K562 (cell line): Measurements from ENCODE around the gene SLC10A2. TPM values are rescaled to one million over a fixed set of nuclear protein-coding genes. Genes with fewer than 3 reads are reported as not detected.

Experiments
- ATAC-seq: fragments of 200-7000 bp; cut with Tn5 transposase; 3 replicates; pipeline ENCODE4 v1.9.1; 2020; ENCODE audit warnings: moderate library complexity
- BruUV-seq: library from RNA; stranded (reverse); fragments of 400-500 nt; replicated peaks from 2 replicates; lab custom pipeline; 2021; lab: Mats Ljungman, UMichigan
- CTCF ChIA-PET: fragments of 300-600 bp; formaldehyde crosslinking; extraction: SDS; loops from one replicate; lab custom pipeline; 2021; ENCODE audit warnings: low intra/inter-chr PET ratio; lab: Yijun Ruan, JAX
- POLR2A ChIA-PET: fragments of 300-600, 350-650 bp; sonication (Branson Sonifier 250); formaldehyde crosslinking; extraction: SDS; loops from one replicate; lab custom pipeline; 2021; ENCODE audit warnings: antibody characterized with exemption, inconsistent platforms; lab: Yijun Ruan, JAX
- DNase-seq, 4 experiments: peaks; one replicate each; pipeline versions ENCODE4 v3.0.0 to v3.0.0-alpha.2; 2011 to 2018; ENCODE audit warnings: low spot score in 3 of 4, mixed read lengths in 3 of 4; ENCODE audit errors: extremely low read depth in 1 of 4
- FAIRE-seq: peaks from 2 replicates; lab custom pipeline; 2011; peaks lifted over from hg19 to GRCh38; lab: Jason Lieb, UNC
- H2AFZ ChIP-seq: 2 replicates; pipeline ENCODE4 v1.6.0; 2011; ENCODE audit warnings: low read depth, low read length, control low read depth, inconsistent platforms
- H3K27ac ChIP-seq: fragments of 200-600 bp; 3 replicates; pipeline ENCODE4 v1.8.0; 2011; ENCODE audit warnings: low read depth, mild to moderate bottlenecking, control low read depth, inconsistent platforms, low read length, moderate library complexity, mixed read lengths; ENCODE audit errors: extremely low read depth
- H3K27me3 ChIP-seq, 2 experiments: fragments of 300-600 bp in 1 of 2; 2 replicates in 1 of 2; 3 replicates in 1 of 2; pipeline versions ENCODE4 v1.6.0 to v1.8.0; 2011; ENCODE audit warnings: inconsistent platforms in 2 of 2, low read length in 2 of 2, mild to moderate bottlenecking in 1 of 2, mixed read lengths in 1 of 2, moderate library complexity in 1 of 2; ENCODE audit not compliant: control insufficient read depth in 2 of 2, insufficient read depth in 2 of 2
- H3K36me3 ChIP-seq: fragments of 300-600 bp; 3 replicates; pipeline ENCODE4 v1.8.0; 2011; ENCODE audit warnings: mild to moderate bottlenecking, low read length, inconsistent platforms; ENCODE audit not compliant: control insufficient read depth, insufficient read depth
- H3K4me1 ChIP-seq, 2 experiments: fragments of 200-600 bp in 1 of 2; replicated peaks in 1 of 2; 2 replicates in 1 of 2; 3 replicates in 1 of 2; pipeline versions ENCODE4 v1.5.1 to v1.8.0; 2011; ENCODE audit warnings: inconsistent platforms in 2 of 2, low read length in 2 of 2, mild to moderate bottlenecking in 1 of 2, mixed read lengths in 1 of 2, moderate library complexity in 1 of 2; ENCODE audit not compliant: control insufficient read depth in 2 of 2, insufficient read depth in 2 of 2
- H3K4me2 ChIP-seq: 2 replicates; pipeline ENCODE4 v1.6.1; 2011; ENCODE audit warnings: low read length, control low read depth, inconsistent platforms, mixed read lengths; ENCODE audit not compliant: insufficient read depth
- H3K4me3 ChIP-seq: fragments of 200-600 bp; sonication (generic), shearing (Covaris generic); 2 replicates; pipeline ENCODE4 v1.5.1; 2016; ENCODE audit warnings: control low read depth, inconsistent platforms
- H3K79me2 ChIP-seq: fragments of 200-600 bp; 3 replicates; pipeline ENCODE4 v1.8.0; 2011; ENCODE audit warnings: low read length, inconsistent platforms; ENCODE audit not compliant: control insufficient read depth, insufficient read depth
- H3K9ac ChIP-seq, 2 experiments: 2 replicates each; pipeline versions ENCODE4 v1.6.0 to v1.6.1; 2011; ENCODE audit warnings: low read depth in 2 of 2, low read length in 2 of 2, control low read depth in 1 of 2, inconsistent platforms in 1 of 2, mild to moderate bottlenecking in 1 of 2, mixed read lengths in 1 of 2; ENCODE audit not compliant: insufficient read depth in 1 of 2
- H3K9me1 ChIP-seq: one replicate; pipeline ENCODE4 v1.6.0; 2011; ENCODE audit warnings: inconsistent platforms, mild to moderate bottlenecking, low read length, moderate library complexity; ENCODE audit not compliant: control insufficient read depth, insufficient read depth
- H3K9me3 ChIP-seq: replicated peaks from 2 replicates; pipeline ENCODE4 v1.5.1; 2011; ENCODE audit warnings: low read depth, low read length, inconsistent platforms; ENCODE audit not compliant: control insufficient read depth, insufficient read depth
- H4K20me1 ChIP-seq: replicated peaks from 2 replicates; pipeline ENCODE4 v1.6.1; 2011; ENCODE audit warnings: low read length, inconsistent platforms, mixed read lengths; ENCODE audit not compliant: control insufficient read depth, insufficient read depth
- CCAR2 ChIP-seq: fragments of 200-400 bp; formaldehyde crosslinking; IDR thresholded peaks from 2 replicates; pipeline ENCODE4 v1.6.1; 2017; ENCODE audit warnings: mild to moderate bottlenecking, low read depth, low read length
- CHD4 ChIP-seq: fragments of 200-600 bp; sonication (generic); IDR thresholded peaks from 3 replicates; pipeline ENCODE4 v1.6.1; 2012; ENCODE audit warnings: low read depth, mild to moderate bottlenecking, mixed read lengths, low read length, inconsistent platforms; ENCODE audit not compliant: insufficient read depth, insufficient replicate concordance, poor library complexity, severe bottlenecking
- FOXM1 ChIP-seq, 2 experiments: fragments of 450-650 bp in 1 of 2; sonication (generic) in 1 of 2; formaldehyde crosslinking in 1 of 2; IDR thresholded peaks; 2 replicates each; pipeline versions ENCODE4 v1.6.1 to v1.9.0; 2017 to 2022; ENCODE audit warnings: low read depth in 2 of 2, mild to moderate bottlenecking in 2 of 2, missing genetic modification reagents in 1 of 2, moderate library complexity in 1 of 2
- NFIX ChIP-seq: fragments of 250-450 bp; sonication (Bioruptor Pico); IDR thresholded peaks from 2 replicates; pipeline ENCODE4 v1.4.0; 2020; ENCODE audit warnings: low read depth, mild to moderate bottlenecking, moderate library complexity
- NR2C2 ChIP-seq, 2 experiments: fragments of 200-800 bp in 1 of 2; sonication (Bioruptor generic) in 1 of 2; sonication (generic) in 1 of 2; formaldehyde crosslinking in 1 of 2; IDR thresholded peaks; 2 replicates each; pipeline versions ENCODE4 v1.6.1 to v1.8.0; 2016 to 2022; ENCODE audit warnings: mild to moderate bottlenecking in 1 of 2, missing compliant biosample characterization in 1 of 2, missing genetic modification characterization in 1 of 2, missing genetic modification reagents in 1 of 2
- NR4A1 ChIP-seq, 2 experiments: fragments of 250-450 bp in 1 of 2; fragments of 450-650 bp in 1 of 2; sonication (Bioruptor Pico) in 1 of 2; IDR thresholded peaks; 2 replicates each; pipeline versions ENCODE4 v1.4.0 to v1.6.1; 2016 to 2020; ENCODE audit warnings: mild to moderate bottlenecking in 2 of 2, missing compliant biosample characterization in 1 of 2, missing genetic modification characterization in 1 of 2, moderate library complexity in 1 of 2
- RBFOX2 ChIP-seq: fragments of 200-400 bp; formaldehyde crosslinking; IDR thresholded peaks from 2 replicates; pipeline ENCODE4 v1.6.1; 2017; ENCODE audit warnings: low read depth, mild to moderate bottlenecking, low read length, moderate library complexity
- SNRNP70 ChIP-seq: fragments of 200-400 bp; formaldehyde crosslinking; optimal IDR thresholded peaks from 2 replicates; pipeline ENCODE3; 2017; ENCODE audit warnings: low read depth, low read length
- SRSF3 ChIP-seq: fragments of 200-400 bp; formaldehyde crosslinking; IDR thresholded peaks from 2 replicates; pipeline ENCODE4 v1.6.1; 2016; ENCODE audit warnings: mild to moderate bottlenecking, low read length, moderate library complexity; ENCODE audit not compliant: insufficient read depth
- WHSC1 ChIP-seq: IDR thresholded peaks from one replicate; pipeline ENCODE4 v1.6.1; 2012; ENCODE audit warnings: low read length, control low read depth, inconsistent platforms
- XRCC3 ChIP-seq: fragments of 450-650 bp; IDR thresholded peaks from 2 replicates; pipeline ENCODE4 v1.6.1; 2017; ENCODE audit warnings: mild to moderate bottlenecking, moderate library complexity
- WGBS: fragments of 100-300 bp; shearing (Covaris generic); methylation state at CpG from one replicate; pipeline ENCODE4 v1.1.6; 2016; ENCODE audit warnings: low coverage, mixed read lengths; ENCODE audit not compliant: insufficient coverage; ENCODE audit errors: missing lambda C conversion rate; 5-methylcytosine and 5-hydroxymethylcytosine counted together
- in situ Hi-C: fragments of 300-500 bp; cut with MboI; formaldehyde crosslinking; loops from 4 replicates; pipeline ENCODE4 v1.15.0; 2018; ENCODE audit warnings: inconsistent platforms, mixed read lengths
- intact Hi-C: fragments of 100-400 bp; cut with micrococcal nuclease; formaldehyde crosslinking; loops from 2 replicates; pipeline ENCODE4 v1.14.2; 2022
- polyA plus RNA-seq, 8 experiments: library from polyadenylated mRNA; depleted of rRNA in 4 of 8; stranded (reverse) in 5 of 8; unstranded in 3 of 8; fragments of >200 nt; fragmentation: Nextera tagmentation in 2 of 8; fragmentation: Illumina TruSeq in 1 of 8; extraction: Ambion mirVana in 2 of 8; extraction: Trizol in 1 of 8; gene quantifications; 2 replicates each; pipeline versions ENCODE4 v1.2.1 to v1.2.3, GENCODE V29; 2011 to 2014; ENCODE audit warnings: inconsistent platforms in 1 of 8, missing spikeins in 1 of 8
- total RNA-seq, 7 experiments: library from RNA; depleted of rRNA in 6 of 7; stranded (reverse); fragments of >200 nt in 6 of 7; fragmentation: Illumina TruSeq in 2 of 7; extraction: Trizol in 2 of 7; gene quantifications; 2 replicates each; pipeline versions ENCODE4 v1.2.1 to v1.2.3, GENCODE V29; 2011 to 2021; ENCODE audit warnings: low replicate concordance in 1 of 7
- TF ChIP-seq, protein P1 (sequence below), 2 experiments: IDR thresholded peaks in 1 of 2; conservative IDR thresholded peaks in 1 of 2; 2 replicates each; pipeline ENCODE4 v1.6.1; 2016; ENCODE audit warnings: low read depth in 2 of 2, mild to moderate bottlenecking in 1 of 2, missing compliant biosample characterization in 1 of 2, missing genetic modification characterization in 1 of 2, moderate library complexity in 1 of 2
- TF ChIP-seq, protein P2 (sequence below): fragments of 150-350 bp; IDR thresholded peaks from 2 replicates; pipeline ENCODE4 v1.6.1; 2014; ENCODE audit warnings: low read depth, mild to moderate bottlenecking, low read length, borderline replicate concordance

Gene SLC10A2
- total and polyA plus RNA-seq, 9 of the 15 experiments (the other 6 are each of a cell fraction or from before 2014, with no cell fraction given) = not detected

DNA sequence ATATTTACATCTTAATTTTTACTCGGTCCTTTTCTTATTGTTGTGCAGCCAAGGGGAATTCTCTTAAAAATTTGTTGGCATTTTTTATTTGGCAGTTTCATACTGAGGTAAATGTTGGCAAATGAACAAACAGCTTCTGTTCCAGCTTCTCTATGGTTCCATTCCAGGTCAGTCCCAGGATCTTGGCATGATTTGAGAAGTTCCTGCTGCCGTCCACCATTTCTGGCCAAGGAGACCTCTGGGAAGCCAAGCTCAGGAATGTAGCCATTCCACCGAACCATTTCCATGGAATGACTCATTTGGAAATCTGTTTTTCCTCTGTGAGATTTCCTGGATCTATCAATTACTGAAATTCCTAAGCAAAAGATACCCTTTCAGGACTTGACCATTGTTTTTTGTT is 43.9 kb downstream of the SLC10A2 start (continued):
- no peak for TF ChIP-seq FOXM1 (IDR thresholded peaks at IDR 0.05; ENCODE audit: low read depth)
- TF ChIP-seq FOXM1 (CRISPR knock-in tag; IDR thresholded peaks at IDR 0.05; ENCODE audit: low read depth) = no peak

DNA sequence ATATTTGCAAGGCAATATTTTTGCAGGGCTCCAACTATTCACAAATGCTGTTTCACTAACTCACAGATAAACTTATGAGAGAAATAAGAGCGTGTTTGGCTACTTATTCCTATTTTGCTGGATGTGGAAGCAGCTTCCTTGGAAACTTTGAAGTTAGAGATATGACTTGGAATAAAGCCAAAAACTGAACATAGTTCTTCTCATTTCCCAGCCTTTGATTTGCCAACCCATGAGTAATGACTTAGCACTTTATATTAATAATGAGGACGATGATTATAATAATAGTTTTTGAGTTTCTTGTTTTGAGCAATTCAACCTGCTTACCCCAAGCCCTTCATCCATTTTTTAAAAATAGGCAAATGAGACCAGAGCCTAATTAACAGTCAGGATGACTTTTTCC is 47.7 kb downstream of the SLC10A2 start:
- no peak for ATAC-seq
- DNase-seq = no peak
- Histone ChIP-seq H3K79me2 (no peaks in the 10 kb centered on the region), H3K9me3 (no peaks in the 10 kb centered on the region), H3K4me2 (no peak overlapping the region), H3K9ac (no peak overlapping the region), H3K36me3 (no peaks in the 10 kb centered on the region), H3K4me3 (no peak overlapping the region), H4K20me1 (no peaks in the 10 kb centered on the region), H3K27ac (no peak overlapping the region), H3K4me1 (no peaks in the 10 kb centered on the region), H3K9me1 (no peaks in the 10 kb centered on the region), H2AFZ (no peak overlapping the region), H3K27me3 (no peaks in the 10 kb centered on the region)
- WGBS = 0% methylated on average over 2 of the region's 2 CpGs
- no TSS peak for BruUV-seq
- FAIRE-seq = no peak
- POLR2A ChIA-PET = no interaction called here
- in situ Hi-C loops = no loop called here
- CTCF ChIA-PET = no interaction called here
- intact Hi-C loops = no loop called here
- TF ChIP-seq NR2C2 (CRISPR knock-in tag; IDR thresholded peaks at IDR 0.05) (no peak), NR2C2 (tag; IDR thresholded peaks at IDR 0.05) (no peak), CHD4 (no peak), CCAR2 (no peak), SNRNP70 (no peak), SRSF3 (no peak), WHSC1 (no peak), NFIX (CRISPR knock-in tag) (no peak), XRCC3 (no peak), RBFOX2 (no peak), NR4A1 (CRISPR knock-in tag; IDR thresholded peaks at IDR 0.05) (no peak), NR4A1 (tag; IDR thresholded peaks at IDR 0.05) (no peak)
- TF ChIP-seq, protein P1, sequence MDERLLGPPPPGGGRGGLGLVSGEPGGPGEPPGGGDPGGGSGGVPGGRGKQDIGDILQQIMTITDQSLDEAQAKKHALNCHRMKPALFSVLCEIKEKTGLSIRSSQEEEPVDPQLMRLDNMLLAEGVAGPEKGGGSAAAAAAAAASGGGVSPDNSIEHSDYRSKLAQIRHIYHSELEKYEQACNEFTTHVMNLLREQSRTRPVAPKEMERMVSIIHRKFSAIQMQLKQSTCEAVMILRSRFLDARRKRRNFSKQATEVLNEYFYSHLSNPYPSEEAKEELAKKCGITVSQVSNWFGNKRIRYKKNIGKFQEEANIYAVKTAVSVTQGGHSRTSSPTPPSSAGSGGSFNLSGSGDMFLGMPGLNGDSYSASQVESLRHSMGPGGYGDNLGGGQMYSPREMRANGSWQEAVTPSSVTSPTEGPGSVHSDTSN (CRISPR knock-in tag; IDR thresholded peaks at IDR 0.05; ENCODE audit: low read depth) = no peak
- TF ChIP-seq, protein P1 (tag; conservative IDR thresholded peaks at IDR 0.05; ENCODE audit: low read depth) = no peak
- TF ChIP-seq, protein P2, sequence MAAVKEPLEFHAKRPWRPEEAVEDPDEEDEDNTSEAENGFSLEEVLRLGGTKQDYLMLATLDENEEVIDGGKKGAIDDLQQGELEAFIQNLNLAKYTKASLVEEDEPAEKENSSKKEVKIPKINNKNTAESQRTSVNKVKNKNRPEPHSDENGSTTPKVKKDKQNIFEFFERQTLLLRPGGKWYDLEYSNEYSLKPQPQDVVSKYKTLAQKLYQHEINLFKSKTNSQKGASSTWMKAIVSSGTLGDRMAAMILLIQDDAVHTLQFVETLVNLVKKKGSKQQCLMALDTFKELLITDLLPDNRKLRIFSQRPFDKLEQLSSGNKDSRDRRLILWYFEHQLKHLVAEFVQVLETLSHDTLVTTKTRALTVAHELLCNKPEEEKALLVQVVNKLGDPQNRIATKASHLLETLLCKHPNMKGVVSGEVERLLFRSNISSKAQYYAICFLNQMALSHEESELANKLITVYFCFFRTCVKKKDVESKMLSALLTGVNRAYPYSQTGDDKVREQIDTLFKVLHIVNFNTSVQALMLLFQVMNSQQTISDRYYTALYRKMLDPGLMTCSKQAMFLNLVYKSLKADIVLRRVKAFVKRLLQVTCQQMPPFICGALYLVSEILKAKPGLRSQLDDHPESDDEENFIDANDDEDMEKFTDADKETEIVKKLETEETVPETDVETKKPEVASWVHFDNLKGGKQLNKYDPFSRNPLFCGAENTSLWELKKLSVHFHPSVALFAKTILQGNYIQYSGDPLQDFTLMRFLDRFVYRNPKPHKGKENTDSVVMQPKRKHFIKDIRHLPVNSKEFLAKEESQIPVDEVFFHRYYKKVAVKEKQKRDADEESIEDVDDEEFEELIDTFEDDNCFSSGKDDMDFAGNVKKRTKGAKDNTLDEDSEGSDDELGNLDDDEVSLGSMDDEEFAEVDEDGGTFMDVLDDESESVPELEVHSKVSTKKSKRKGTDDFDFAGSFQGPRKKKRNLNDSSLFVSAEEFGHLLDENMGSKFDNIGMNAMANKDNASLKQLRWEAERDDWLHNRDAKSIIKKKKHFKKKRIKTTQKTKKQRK = no peak
